Suprapubic skin (tissue), 4 donors: ENCODE measurements around the gene CDKN2D. TPM values are rescaled to one million over a fixed set of nuclear protein-coding genes. Genes with fewer than 3 reads are reported as not detected.
"Not testable (repeated sequence)": the region's sequence is repeated elsewhere in the genome, so short reads cannot be mapped to it uniquely, and the experiment has no call there.

Experiments used
- DNase-seq, 2 donors: peaks; one replicate each; pipeline ENCODE4 v3.0.0-alpha.2; 2019; ENCODE audit warnings: low spot score in 2 of 2
- H3K27ac ChIP-seq: fragments of 200-600 bp; sonication (generic); one replicate; pipeline ENCODE4 v1.5.1; 2019
- H3K27me3 ChIP-seq: fragments of 200-600 bp; sonication (generic); one replicate; pipeline ENCODE4 v1.5.1; 2019
- H3K36me3 ChIP-seq: fragments of 200-600 bp; sonication (generic); one replicate; pipeline ENCODE4 v1.5.1; 2019
- H3K4me1 ChIP-seq: fragments of 200-600 bp; sonication (generic); one replicate; pipeline ENCODE4 v1.5.1; 2019
- H3K4me3 ChIP-seq: fragments of 200-600 bp; sonication (generic); one replicate; pipeline ENCODE4 v1.5.1; 2019; ENCODE audit warnings: mild to moderate bottlenecking
- H3K9me3 ChIP-seq: fragments of 200-600 bp; sonication (generic); one replicate; pipeline ENCODE4 v1.5.1; 2019
- EP300 ChIP-seq: sonication (generic); formaldehyde crosslinking; IDR thresholded peaks from one replicate; pipeline ENCODE4 v1.6.1; 2017; ENCODE audit warnings: antibody characterized with exemption
- POLR2A ChIP-seq, 2 donors: fragments of 450-650 bp; IDR thresholded peaks; one replicate each; pipeline ENCODE4 v1.6.1; 2017; ENCODE audit warnings: antibody characterized with exemption in 2 of 2, mild to moderate bottlenecking in 2 of 2, moderate library complexity in 2 of 2
- POLR2AphosphoS5 ChIP-seq, 3 donors: sonication (generic); formaldehyde crosslinking; IDR thresholded peaks; one replicate each; pipeline ENCODE4 v1.6.1; 2017; ENCODE audit warnings: antibody characterized with exemption in 3 of 3
- WGBS: methylation state at CpG from one replicate; pipeline ENCODE4 v1.1.5; 2018; 5-methylcytosine and 5-hydroxymethylcytosine counted together
- total RNA-seq, 4 donors: library from RNA; depleted of rRNA; stranded (reverse); fragments of >200 nt; gene quantifications; one replicate each; pipeline ENCODE4 v1.1.0, GENCODE V29; 2016
- TF ChIP-seq, protein P1 (sequence below), 2 donors: fragments of 200-600 bp in 1 of 2; fragments of 450-650 bp in 1 of 2; sonication (generic) in 1 of 2; IDR thresholded peaks; one replicate each; pipeline ENCODE4 v1.5.1; 2016 to 2019; ENCODE audit warnings: antibody characterized with exemption in 2 of 2, mild to moderate bottlenecking in 1 of 2, moderate library complexity in 1 of 2

The CDKN2D gene
- total RNA-seq, 4 donors from 2014 or later, result 8.9 to 11.6 (median 10.3) TPM

DNA sequence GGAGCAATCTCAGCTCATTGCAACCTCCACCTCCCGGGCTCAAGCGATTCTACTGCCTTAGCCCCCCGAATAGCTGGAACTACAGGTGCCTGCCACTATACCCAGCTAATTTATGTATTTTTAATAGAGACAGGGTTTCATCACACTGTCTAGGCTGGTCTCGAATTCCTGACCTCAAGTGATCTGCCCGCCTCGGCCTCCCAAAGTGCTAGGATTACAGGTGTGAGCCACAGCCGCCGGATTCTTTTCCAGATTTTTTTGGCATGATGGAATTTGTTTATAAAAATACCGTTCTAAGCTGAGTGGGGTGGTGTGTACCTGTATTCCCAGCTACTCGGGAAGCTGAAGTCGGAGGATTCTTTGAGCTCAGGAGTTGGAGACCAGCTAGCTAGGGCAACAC lies 31.1 kb downstream of the CDKN2D start:
- H3K36me3 ChIP-seq, result no peaks in the 10 kb centered on the region
- H3K9me3 ChIP-seq, result no peaks in the 10 kb centered on the region
- H3K4me1 ChIP-seq, result peaks cover 6% of the 10 kb centered on the region
- 57% methylated on average over 11 of the region's 11 CpGs for WGBS
- no peak overlapping the region for H3K4me3 ChIP-seq
- H3K27ac ChIP-seq, result no peak overlapping the region
- TF ChIP-seq POLR2AphosphoS5 (IDR thresholded peaks at IDR 0.05), result no peak
- TF ChIP-seq, protein P1, sequence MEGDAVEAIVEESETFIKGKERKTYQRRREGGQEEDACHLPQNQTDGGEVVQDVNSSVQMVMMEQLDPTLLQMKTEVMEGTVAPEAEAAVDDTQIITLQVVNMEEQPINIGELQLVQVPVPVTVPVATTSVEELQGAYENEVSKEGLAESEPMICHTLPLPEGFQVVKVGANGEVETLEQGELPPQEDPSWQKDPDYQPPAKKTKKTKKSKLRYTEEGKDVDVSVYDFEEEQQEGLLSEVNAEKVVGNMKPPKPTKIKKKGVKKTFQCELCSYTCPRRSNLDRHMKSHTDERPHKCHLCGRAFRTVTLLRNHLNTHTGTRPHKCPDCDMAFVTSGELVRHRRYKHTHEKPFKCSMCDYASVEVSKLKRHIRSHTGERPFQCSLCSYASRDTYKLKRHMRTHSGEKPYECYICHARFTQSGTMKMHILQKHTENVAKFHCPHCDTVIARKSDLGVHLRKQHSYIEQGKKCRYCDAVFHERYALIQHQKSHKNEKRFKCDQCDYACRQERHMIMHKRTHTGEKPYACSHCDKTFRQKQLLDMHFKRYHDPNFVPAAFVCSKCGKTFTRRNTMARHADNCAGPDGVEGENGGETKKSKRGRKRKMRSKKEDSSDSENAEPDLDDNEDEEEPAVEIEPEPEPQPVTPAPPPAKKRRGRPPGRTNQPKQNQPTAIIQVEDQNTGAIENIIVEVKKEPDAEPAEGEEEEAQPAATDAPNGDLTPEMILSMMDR (IDR thresholded peaks at IDR 0.05), result no peak
- no peaks in the 10 kb centered on the region for H3K27me3 ChIP-seq
- no peak for DNase-seq

DNA sequence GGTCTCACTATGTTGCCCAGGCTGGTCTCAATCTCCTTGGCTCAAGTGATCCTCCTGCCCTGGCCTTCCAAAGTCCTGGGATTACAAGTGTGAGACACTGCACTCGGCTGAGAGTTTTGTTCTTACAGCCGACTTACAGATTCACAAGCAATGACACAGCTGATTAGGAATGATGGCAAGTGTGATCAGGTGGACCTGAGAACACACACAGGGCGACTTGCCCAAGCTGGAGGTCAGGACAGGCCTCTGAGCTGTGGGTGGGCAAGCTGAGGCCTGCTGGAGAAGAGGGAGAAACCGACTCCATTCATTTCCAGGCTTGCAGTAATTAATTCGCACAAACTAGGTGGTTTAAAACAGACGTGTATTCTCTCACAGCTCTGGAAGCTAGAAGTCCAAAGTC lies 33.2 kb downstream of the CDKN2D start:
- WGBS, result 45% methylated on average over 6 of the region's 6 CpGs
- DNase-seq, result no peak
- Histone ChIP-seq H3K4me3 (no peak overlapping the region), H3K27ac (no peak overlapping the region), H3K27me3 (no peaks in the 10 kb centered on the region), H3K36me3 (no peaks in the 10 kb centered on the region), H3K9me3 (no peaks in the 10 kb centered on the region), H3K4me1 (peaks cover 6% of the 10 kb centered on the region)
- TF ChIP-seq POLR2AphosphoS5 (IDR thresholded peaks at IDR 0.05) (no peak), EP300 (no peak), POLR2A (IDR thresholded peaks at IDR 0.05) (no peak)
- TF ChIP-seq, protein P1 (IDR thresholded peaks at IDR 0.05), result no peak

DNA sequence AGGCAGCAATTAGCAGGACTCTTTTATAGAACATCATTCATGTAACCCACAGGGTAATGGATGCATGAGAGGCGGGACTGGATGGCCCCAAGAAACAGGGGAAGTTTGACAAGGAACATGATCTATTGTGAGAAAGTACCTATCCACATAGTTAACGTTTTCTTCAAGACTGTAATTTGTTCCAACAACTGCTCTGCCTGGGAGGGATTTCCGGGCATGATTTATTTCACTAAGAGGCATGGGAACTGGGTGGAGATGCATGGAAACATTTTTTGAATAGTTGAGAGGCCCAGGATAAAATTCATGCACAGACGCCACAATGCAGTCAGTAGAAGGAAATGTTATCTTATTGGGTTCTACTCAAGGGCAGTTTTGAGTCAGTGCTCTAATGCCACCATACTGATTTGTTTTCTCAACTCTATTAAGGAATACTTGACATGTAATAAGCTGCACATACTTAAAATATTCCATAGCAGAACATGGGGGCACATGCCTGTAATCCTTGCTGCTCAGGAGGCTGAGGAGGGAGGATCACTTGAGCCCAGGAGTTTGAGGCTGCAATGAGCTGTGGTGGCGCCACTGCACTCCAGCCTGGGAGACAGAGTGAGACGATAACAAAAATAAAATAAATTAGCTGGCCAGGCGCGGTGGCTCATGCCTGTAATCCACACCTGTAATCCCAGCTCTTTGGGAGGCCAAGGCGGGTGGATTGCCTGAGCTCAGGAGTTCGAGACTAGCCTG lies 35.0 kb downstream of the CDKN2D start:
- no peaks in the 10 kb centered on the region for H3K27me3 ChIP-seq
- H3K4me1 ChIP-seq, result peaks cover 6% of the 10 kb centered on the region
- H3K9me3 ChIP-seq, result no peaks in the 10 kb centered on the region
- no peak overlapping the region for H3K4me3 ChIP-seq
- DNase-seq, result no peak
- no peak for TF ChIP-seq EP300
- no peak for TF ChIP-seq POLR2A (IDR thresholded peaks at IDR 0.05)
- TF ChIP-seq POLR2AphosphoS5 (IDR thresholded peaks at IDR 0.05), result no peak
- TF ChIP-seq, protein P1 (IDR thresholded peaks at IDR 0.05), result no peak
- no peaks in the 10 kb centered on the region for H3K36me3 ChIP-seq
- WGBS, result 57% methylated on average over 10 of the region's 10 CpGs
- H3K27ac ChIP-seq, result no peak overlapping the region

DNA sequence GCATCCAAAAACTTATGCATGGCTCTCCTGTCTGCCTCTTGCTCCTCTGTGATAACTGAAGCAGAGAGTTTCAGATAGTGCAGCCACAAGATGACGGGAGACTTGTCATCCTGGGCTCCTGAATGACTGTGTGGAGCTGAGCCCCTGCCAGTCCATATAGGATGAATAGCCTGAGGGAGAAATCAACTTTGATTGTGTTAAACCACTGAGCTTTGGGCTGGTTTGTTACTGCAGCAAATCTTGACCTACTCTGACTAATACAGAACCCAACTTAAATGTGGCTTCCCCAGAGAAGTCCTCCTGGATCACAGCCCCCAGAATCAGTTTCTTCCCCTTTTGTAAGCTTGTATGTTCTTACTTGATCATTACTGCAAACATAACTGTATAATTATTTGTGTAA lies 36.3 kb downstream of the CDKN2D start:
- H3K36me3 ChIP-seq, result no peaks in the 10 kb centered on the region
- no peaks in the 10 kb centered on the region for H3K27me3 ChIP-seq
- no peaks in the 10 kb centered on the region for H3K9me3 ChIP-seq
- DNase-seq, result no peak
- H3K27ac ChIP-seq, result no peak overlapping the region
- no peak overlapping the region for H3K4me3 ChIP-seq
- TF ChIP-seq, protein P1 (IDR thresholded peaks at IDR 0.05), result no peak
- TF ChIP-seq POLR2A (IDR thresholded peaks at IDR 0.05) (no peak), POLR2AphosphoS5 (IDR thresholded peaks at IDR 0.05) (no peak), EP300 (no peak)
- peaks cover 6% of the 10 kb centered on the region for H3K4me1 ChIP-seq
- WGBS, result 92% methylated on average over 1 of the region's 1 CpG

DNA sequence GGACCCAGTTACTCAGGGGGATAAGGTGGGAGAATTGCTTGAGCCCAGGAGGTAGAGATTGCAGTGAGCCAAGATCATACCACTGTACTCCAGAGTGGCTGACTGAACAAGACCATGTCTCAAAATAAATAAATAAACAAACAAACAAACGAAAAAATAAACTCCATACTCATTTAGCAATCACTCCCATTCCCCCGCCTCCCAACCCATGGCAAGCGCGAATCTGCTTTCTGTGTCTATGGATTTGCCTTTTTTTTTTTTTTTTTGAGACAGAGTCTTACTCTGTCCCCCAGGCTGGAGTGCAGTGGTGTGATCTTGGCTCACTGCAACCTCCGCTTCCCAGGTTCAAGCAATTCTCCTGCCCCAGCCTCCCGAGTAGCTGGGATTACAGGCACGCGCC lies 41.9 kb downstream of the CDKN2D start:
- H3K4me1 ChIP-seq, H3K27ac ChIP-seq, H3K9me3 ChIP-seq, H3K36me3 ChIP-seq, H3K27me3 ChIP-seq, H3K4me3 ChIP-seq, DNase-seq: not testable (repeated sequence)
- WGBS, result 85% methylated on average over 8 of the region's 8 CpGs

DNA sequence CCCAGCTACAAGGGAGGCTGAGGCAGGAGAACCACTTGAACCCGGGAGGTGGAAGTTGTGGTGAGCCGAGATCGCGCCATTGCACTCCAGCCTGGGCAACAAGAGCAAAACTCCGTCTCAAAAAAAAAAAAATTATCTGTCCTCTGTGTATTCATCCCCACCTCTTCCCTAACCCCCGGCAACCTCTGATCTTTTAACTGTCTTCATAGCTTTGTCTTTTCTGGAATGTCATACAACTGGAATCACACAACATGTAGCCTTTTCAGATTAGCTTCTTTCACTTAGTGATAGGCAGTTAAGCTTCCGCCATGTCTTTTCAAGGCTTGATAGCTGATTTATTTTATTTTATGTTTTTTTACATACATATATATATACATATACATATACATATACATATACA lies 43.1 kb downstream of the CDKN2D start:
- no peak overlapping the region for H3K4me3 ChIP-seq
- 86% methylated on average over 7 of the region's 7 CpGs for WGBS
- peaks cover 8% of the 10 kb centered on the region for H3K27me3 ChIP-seq
- no peaks in the 10 kb centered on the region for H3K9me3 ChIP-seq
- H3K27ac ChIP-seq, result no peak overlapping the region
- H3K4me1 ChIP-seq, result peaks cover 13% of the 10 kb centered on the region
- H3K36me3 ChIP-seq, result no peaks in the 10 kb centered on the region
- no peak for TF ChIP-seq POLR2AphosphoS5 (IDR thresholded peaks at IDR 0.05)
- TF ChIP-seq, protein P1 (IDR thresholded peaks at IDR 0.05), result no peak
- no peak for TF ChIP-seq EP300
- no peak for TF ChIP-seq POLR2A (IDR thresholded peaks at IDR 0.05)
- DNase-seq, result no peak
